ENCODE results near the gene RIMS4. TPM values are rescaled to one million over a fixed set of nuclear protein-coding genes. Genes with fewer than 3 reads are reported as not detected.
A peak's percentile ranks its signal among the peaks of the same experiment; 100 is the strongest.

The RIMS4 gene
- total RNA-seq, 1 donor from 2014 or later, result 6.1 TPM

DNA sequence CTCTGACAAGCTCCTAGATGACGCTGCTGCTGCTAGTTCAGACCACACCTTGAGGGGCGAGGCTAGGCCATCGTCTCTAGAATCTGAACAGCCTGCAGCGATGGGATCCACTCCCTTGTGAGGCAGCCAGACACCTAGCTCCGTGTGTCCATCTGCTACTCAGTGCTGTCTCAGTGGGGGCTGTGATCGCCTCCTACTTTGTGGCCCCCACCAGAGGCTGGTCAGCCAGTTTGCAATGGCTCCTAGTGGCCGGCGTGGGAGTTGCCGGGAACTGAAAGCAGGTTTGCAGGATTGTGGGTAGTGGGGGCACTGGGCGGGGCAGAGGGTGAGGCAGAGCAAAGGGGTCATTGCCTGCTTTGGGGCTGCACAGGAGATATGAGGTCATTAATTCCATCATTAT, 92.4 kb downstream of the RIMS4 start:
- TF ChIP-seq, protein P1, sequence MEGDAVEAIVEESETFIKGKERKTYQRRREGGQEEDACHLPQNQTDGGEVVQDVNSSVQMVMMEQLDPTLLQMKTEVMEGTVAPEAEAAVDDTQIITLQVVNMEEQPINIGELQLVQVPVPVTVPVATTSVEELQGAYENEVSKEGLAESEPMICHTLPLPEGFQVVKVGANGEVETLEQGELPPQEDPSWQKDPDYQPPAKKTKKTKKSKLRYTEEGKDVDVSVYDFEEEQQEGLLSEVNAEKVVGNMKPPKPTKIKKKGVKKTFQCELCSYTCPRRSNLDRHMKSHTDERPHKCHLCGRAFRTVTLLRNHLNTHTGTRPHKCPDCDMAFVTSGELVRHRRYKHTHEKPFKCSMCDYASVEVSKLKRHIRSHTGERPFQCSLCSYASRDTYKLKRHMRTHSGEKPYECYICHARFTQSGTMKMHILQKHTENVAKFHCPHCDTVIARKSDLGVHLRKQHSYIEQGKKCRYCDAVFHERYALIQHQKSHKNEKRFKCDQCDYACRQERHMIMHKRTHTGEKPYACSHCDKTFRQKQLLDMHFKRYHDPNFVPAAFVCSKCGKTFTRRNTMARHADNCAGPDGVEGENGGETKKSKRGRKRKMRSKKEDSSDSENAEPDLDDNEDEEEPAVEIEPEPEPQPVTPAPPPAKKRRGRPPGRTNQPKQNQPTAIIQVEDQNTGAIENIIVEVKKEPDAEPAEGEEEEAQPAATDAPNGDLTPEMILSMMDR (conservative IDR thresholded peaks at IDR 0.05), result peak; percentile 49
- no peaks in the 10 kb centered on the region for H3K36me3 Mint-ChIP-seq (ENCODE audit: low read depth)
- DNase-seq (ENCODE audit: low read depth, low spot score), result no peak
- H3K9me3 Mint-ChIP-seq, result no peaks in the 10 kb centered on the region
- H3K27me3 Mint-ChIP-seq (ENCODE audit: low read depth), result peaks cover 2% of the 10 kb centered on the region
- H3K27ac Mint-ChIP-seq (ENCODE audit: unreplicated experiment), result no peak overlapping the region
- no peak overlapping the region for H3K4me3 Mint-ChIP-seq
- peaks cover 4% of the 10 kb centered on the region for H3K4me1 Mint-ChIP-seq

GRCh38 chr20:44716309-44717106, 93.8 kb downstream of the RIMS4 start:
- DNase-seq (ENCODE audit: low read depth, low spot score), result no peak
- peaks cover 4% of the 10 kb centered on the region for H3K4me1 Mint-ChIP-seq
- H3K36me3 Mint-ChIP-seq (ENCODE audit: low read depth), result no peaks in the 10 kb centered on the region
- H3K27me3 Mint-ChIP-seq (ENCODE audit: low read depth), result peaks cover 2% of the 10 kb centered on the region
- TF ChIP-seq, protein P1 (conservative IDR thresholded peaks at IDR 0.05), result no peak
- no peaks in the 10 kb centered on the region for H3K9me3 Mint-ChIP-seq
- H3K4me3 Mint-ChIP-seq, result no peak overlapping the region
- no peak overlapping the region for H3K27ac Mint-ChIP-seq (ENCODE audit: unreplicated experiment)

GRCh38 chr20:44715499-44716308, 94.6 kb downstream of the RIMS4 start:
- Mint-ChIP-seq H3K4me3 (no peak overlapping the region), H3K27me3 (ENCODE audit: low read depth) (peaks cover 2% of the 10 kb centered on the region), H3K27ac (ENCODE audit: unreplicated experiment) (peak overlapping the region; percentile 87), H3K9me3 (no peaks in the 10 kb centered on the region), H3K36me3 (ENCODE audit: low read depth) (no peaks in the 10 kb centered on the region), H3K4me1 (peaks cover 1% of the 10 kb centered on the region)
- TF ChIP-seq, protein P1 (conservative IDR thresholded peaks at IDR 0.05), result no peak
- DNase-seq (ENCODE audit: low read depth, low spot score), result no peak

DNA sequence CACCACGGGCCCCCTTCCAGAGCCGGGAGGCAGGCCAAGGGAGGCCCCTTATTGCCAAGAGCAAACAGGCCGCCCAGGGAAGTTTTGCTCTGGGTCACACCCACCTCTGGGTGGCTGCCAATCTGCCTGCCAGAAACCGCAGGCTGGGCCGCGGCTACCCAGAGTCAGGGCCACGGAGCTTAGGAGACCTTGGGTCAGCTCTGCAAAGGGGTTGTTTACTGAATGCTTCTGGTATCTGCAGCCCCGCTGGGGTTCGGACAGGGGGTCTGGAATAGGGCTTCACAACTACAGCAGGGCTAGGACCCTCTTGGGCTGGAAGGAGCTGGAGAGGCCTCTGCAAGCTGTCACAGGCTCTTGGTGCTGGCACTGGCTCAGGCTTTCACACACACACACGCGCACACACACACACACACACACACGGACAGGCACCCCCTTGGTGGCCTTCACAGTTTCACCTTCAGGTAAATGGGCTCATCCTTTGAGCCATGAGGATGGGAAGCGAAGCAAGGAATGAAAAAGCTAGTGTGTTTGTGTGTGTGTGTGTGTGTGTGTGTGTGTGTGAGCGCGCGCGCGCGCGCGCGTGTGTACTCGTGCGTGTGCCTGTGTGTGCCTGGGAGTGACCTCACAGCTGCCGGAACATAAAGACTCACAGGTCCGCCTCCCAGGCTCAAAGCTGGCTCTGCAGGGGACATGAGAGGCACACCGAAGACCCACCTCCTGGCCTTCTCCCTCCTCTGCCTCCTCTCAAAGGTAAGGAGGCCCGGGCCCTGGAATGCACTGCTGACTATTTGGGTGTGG, 95.4 kb downstream of the RIMS4 start, which contains the start of gene CCN5:
CCN5 (plus strand) TSS at position 669 of the 798 bp plus-strand sequence; CDS start at position 691, 22 bp downstream.
- no peak for DNase-seq (ENCODE audit: low read depth, low spot score)
- TF ChIP-seq, protein P1 (conservative IDR thresholded peaks at IDR 0.05), result no peak
- Mint-ChIP-seq H3K27me3 (ENCODE audit: low read depth) (no peaks in the 10 kb centered on the region), H3K27ac (ENCODE audit: unreplicated experiment) (peak within 1 kb of the TSS; percentile 87), H3K4me1 (no peaks in the 10 kb centered on the region), H3K9me3 (no peaks in the 10 kb centered on the region), H3K36me3 (ENCODE audit: low read depth) (no peaks in the 10 kb centered on the region), H3K4me3 (no peak within 1 kb of the TSS)

DNA sequence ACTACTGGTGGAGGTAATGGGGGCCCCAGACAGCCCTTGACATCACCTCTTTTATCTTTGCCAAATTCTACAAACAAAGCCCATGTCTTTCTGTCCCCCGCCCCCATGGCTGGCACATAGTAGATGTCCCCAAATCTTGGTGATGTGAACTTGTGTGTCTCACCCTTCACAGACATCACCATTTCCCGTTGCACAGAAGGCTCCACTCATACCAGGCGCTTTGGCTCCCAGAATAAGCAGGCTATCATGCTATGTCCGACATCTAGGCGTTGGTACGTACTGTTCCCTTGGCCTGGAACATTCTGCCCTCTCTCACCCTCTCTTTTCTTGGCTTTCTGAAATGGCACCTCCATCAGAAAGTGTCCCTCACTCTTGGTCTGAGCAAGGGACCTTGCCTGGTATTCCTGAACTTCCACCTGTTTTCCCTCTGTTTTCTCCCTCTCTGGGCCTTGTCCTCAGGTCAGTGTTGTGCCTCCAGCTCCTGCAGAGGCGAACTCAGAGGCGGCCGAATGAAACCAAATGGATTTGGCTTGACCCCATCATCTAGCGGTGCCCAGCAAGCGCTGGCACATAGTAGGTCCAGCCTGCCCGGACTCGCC, 96.1 kb downstream of the RIMS4 start:
- Mint-ChIP-seq H3K27me3 (ENCODE audit: low read depth) (no peaks in the 10 kb centered on the region), H3K4me1 (no peaks in the 10 kb centered on the region), H3K4me3 (no peak overlapping the region), H3K36me3 (ENCODE audit: low read depth) (no peaks in the 10 kb centered on the region), H3K9me3 (no peaks in the 10 kb centered on the region), H3K27ac (ENCODE audit: unreplicated experiment) (no peak overlapping the region)
- TF ChIP-seq, protein P1 (conservative IDR thresholded peaks at IDR 0.05), result no peak
- DNase-seq (ENCODE audit: low read depth, low spot score), result no peak

Measured in neural crest cell (in vitro differentiated cells).